ENCODE results near the gene GNL2. TPM values are rescaled to one million over a fixed set of nuclear protein-coding genes. Genes with fewer than 3 reads are reported as not detected.

GNL2 gene
- total RNA-seq, 1 experiment from 2014 or later, result 106 TPM

DNA sequence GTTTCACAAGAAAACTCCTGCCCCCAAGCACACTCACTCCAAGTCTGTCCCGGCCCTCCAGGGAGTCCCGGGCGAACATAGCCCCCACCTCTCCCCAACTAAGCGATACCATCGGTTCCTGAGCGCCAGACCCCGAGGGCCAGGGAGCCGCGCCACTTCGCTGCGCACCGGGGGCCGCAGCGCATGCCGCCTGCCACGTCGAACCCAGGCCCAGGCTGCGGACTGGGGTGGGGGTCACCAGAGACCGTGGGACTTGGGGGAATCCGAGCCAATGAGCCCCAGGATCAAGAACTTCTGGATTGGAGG lies 38.2 kb upstream of the GNL2 start:
- no peak overlapping the region for H2BK15ac ChIP-seq (ENCODE audit: low read depth, low read length)
- no peak overlapping the region for H2BK120ac ChIP-seq (ENCODE audit: low read depth, low read length, poor library complexity, severe bottlenecking)
- no peak overlapping the region for H4K91ac ChIP-seq (ENCODE audit: insufficient read length, low read depth, low read length)
- no peak overlapping the region for H2AFZ ChIP-seq (ENCODE audit: low read length)
- WGBS (ENCODE audit: extremely low coverage, insufficient read length, low lambda C conversion rate), result no CpG with 5 or more reads among the region's 20 CpGs
- H3K4me2 ChIP-seq (ENCODE audit: insufficient read depth, insufficient read length, low read length), result peak overlapping the region; percentile 11
- no peak overlapping the region for H3K27ac ChIP-seq (ENCODE audit: insufficient read length, low read depth, low read length)
- no peak overlapping the region for H3K4ac ChIP-seq (ENCODE audit: low read depth, low read length)
- H3K4me3 Mint-ChIP-seq, result peak overlapping the region; percentile 43 to 80
- no peak overlapping the region for H4K8ac ChIP-seq (replicated peaks; ENCODE audit: insufficient read length, low read depth, low read length)
- TF ChIP-seq, protein P1, sequence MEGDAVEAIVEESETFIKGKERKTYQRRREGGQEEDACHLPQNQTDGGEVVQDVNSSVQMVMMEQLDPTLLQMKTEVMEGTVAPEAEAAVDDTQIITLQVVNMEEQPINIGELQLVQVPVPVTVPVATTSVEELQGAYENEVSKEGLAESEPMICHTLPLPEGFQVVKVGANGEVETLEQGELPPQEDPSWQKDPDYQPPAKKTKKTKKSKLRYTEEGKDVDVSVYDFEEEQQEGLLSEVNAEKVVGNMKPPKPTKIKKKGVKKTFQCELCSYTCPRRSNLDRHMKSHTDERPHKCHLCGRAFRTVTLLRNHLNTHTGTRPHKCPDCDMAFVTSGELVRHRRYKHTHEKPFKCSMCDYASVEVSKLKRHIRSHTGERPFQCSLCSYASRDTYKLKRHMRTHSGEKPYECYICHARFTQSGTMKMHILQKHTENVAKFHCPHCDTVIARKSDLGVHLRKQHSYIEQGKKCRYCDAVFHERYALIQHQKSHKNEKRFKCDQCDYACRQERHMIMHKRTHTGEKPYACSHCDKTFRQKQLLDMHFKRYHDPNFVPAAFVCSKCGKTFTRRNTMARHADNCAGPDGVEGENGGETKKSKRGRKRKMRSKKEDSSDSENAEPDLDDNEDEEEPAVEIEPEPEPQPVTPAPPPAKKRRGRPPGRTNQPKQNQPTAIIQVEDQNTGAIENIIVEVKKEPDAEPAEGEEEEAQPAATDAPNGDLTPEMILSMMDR (conservative IDR thresholded peaks at IDR 0.05), result no peak
- H4K5ac ChIP-seq (ENCODE audit: insufficient read length, low read depth, low read length), result no peak overlapping the region
- no peak overlapping the region for H3K18ac ChIP-seq (ENCODE audit: insufficient read length, low read depth, low read length)
- no peak overlapping the region for H2BK20ac ChIP-seq (ENCODE audit: low read depth, low read length, poor library complexity, severe bottlenecking)
- H3K14ac ChIP-seq (ENCODE audit: insufficient read depth, low read length), result no peak overlapping the region
- H3K36me3 Mint-ChIP-seq (ENCODE audit: insufficient read depth in 1 of 3, low read depth in 3 of 3), result peaks cover 0 to 1% (median 0%) of the 10 kb centered on the region in 3 experiments; a peak in 1 of 7 replicates
- DNase-seq, result no peak
- H3K9ac ChIP-seq (ENCODE audit: extremely low read depth, insufficient read length, low read length), result no peak overlapping the region
- no peak overlapping the region for H2AK5ac ChIP-seq (ENCODE audit: insufficient read length, low read length)
- no peak overlapping the region for H3K27ac Mint-ChIP-seq
- no peaks in the 10 kb centered on the region; a peak in 1 of 5 replicates for H3K9me3 Mint-ChIP-seq
- no peak overlapping the region for H2BK12ac ChIP-seq (ENCODE audit: insufficient read length, low read depth, low read length)
- H3K27me3 Mint-ChIP-seq (ENCODE audit: low read depth), result peaks cover 55% of the 10 kb centered on the region
- no peaks in the 10 kb centered on the region for H3K4me1 ChIP-seq (ENCODE audit: insufficient read depth, low read length)
- peaks cover 21 to 50% of the 10 kb centered on the region in 2 experiments for H3K4me1 Mint-ChIP-seq
- no peaks in the 10 kb centered on the region for H4K20me1 ChIP-seq (ENCODE audit: control insufficient read depth, insufficient read depth, insufficient read length)
- no peak overlapping the region for H3T11ph ChIP-seq (ENCODE audit: low read length)
- no peak overlapping the region for H2BK5ac ChIP-seq (ENCODE audit: insufficient read length, low read length)
- H3K27me3 ChIP-seq (ENCODE audit: insufficient read depth, low read length), result peaks cover 75% of the 10 kb centered on the region
- no peak overlapping the region for H3K56ac ChIP-seq (ENCODE audit: insufficient read length, low read depth, low read length)
- H3K79me1 ChIP-seq (ENCODE audit: insufficient read depth, low read depth, low read length, poor library complexity, severe bottlenecking), result no peaks in the 10 kb centered on the region
- no peak overlapping the region for H3K23ac ChIP-seq (ENCODE audit: insufficient read length, low read depth, low read length)
- H3K23me2 ChIP-seq (ENCODE audit: insufficient read length, low read depth, low read length, poor library complexity, severe bottlenecking), result peaks cover 9% of the 10 kb centered on the region
- no peaks in the 10 kb centered on the region for H3K9me3 ChIP-seq (ENCODE audit: control insufficient read depth, low read depth, low read length)
- no peaks in the 10 kb centered on the region for H3K79me2 ChIP-seq (ENCODE audit: insufficient read depth, low read length)

Measured in H9 (cell line).